CD4-positive, alpha-beta T cell treated with Interleukin-15 for 4 hours (primary cell): ENCODE results near the gene RNU4-1.

Experiments
- DNase-seq: peaks from one replicate; pipeline ENCODE4 v3.0.0-alpha.2; 2020; ENCODE audit warnings: low spot score

Gene RNU4-1

DNA sequence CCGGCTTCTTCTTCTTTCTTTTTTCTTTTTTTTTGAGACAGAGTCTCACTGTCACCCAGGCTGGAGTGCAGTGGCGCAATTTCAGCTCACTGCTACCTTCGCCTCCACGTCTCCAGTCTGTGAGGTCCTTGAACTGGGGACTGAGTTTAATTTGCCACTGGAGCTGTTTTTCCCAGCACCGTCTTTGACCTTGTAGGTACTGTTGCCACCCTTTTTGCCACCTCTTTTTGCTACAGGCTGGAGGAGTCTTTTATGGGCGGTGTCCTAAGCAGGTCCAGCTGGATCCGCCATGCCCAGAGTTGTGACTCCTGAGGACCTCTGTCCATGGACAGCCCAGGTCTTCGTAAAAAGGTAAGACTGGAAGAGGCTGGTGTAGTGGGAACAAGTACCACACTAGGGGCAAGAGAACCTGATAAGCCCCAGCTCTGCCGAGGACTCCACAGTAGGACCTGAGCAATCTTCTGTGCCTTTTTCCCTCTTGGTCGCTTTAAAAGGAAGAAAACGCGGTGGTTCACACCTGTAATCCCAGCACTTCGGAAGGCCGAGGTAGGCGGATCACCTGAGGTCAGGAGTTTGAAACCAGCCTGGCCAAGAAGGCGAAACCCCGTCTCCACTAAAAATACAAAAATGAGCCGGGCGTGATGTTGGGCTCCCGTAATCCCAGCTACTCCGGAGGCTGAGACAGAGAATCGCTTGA is 2.3 kb downstream of the RNU4-1 start:
- peak; percentile 3 for DNase-seq

- no peak for DNase-seq
These were observed 5.5 kb downstream of the RNU4-1 start for GRCh38 chr12:120287491-120287890.

DNA sequence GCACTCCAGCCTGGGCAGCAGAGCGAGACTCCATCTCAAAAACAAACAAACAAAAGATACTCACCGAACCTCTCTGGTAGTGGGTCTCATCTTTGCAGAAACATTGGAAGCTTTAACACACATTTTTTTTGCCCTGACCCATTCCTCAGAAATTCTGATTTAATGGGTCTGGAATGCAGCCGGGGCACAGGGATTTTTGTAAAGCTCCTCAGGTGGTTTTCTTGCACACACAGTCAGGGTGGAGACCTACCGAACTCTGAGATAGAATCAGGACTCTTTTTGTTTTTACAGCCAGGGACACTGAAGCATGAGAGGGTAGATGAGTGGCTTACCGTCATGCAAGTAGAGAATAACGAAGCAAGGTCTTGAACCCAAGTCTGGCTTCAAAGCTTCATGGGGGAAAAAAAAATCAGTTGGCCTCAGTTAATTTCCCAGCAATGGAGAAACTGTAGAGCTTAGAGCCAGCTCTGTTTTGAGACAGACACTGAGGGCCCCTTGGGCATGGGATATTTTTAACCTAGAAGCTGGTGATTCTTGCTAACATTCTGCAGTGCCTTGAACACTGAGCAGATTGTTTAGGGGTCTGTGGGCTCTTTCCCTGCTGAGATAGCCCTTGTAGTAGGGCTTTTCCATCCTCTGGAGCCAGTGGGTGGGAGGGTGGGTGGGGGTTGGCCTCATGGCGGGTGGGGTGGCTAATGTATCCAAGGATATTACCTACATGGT is 6.1 kb downstream of the RNU4-1 start:
- DNase-seq = no peak

GRCh38 chr12:120284381-120284780 is 8.7 kb downstream of the RNU4-1 start:
- DNase-seq = no peak

- DNase-seq = no peak
These were observed 9.7 kb downstream of the RNU4-1 start for GRCh38 chr12:120283318-120283717.

DNA sequence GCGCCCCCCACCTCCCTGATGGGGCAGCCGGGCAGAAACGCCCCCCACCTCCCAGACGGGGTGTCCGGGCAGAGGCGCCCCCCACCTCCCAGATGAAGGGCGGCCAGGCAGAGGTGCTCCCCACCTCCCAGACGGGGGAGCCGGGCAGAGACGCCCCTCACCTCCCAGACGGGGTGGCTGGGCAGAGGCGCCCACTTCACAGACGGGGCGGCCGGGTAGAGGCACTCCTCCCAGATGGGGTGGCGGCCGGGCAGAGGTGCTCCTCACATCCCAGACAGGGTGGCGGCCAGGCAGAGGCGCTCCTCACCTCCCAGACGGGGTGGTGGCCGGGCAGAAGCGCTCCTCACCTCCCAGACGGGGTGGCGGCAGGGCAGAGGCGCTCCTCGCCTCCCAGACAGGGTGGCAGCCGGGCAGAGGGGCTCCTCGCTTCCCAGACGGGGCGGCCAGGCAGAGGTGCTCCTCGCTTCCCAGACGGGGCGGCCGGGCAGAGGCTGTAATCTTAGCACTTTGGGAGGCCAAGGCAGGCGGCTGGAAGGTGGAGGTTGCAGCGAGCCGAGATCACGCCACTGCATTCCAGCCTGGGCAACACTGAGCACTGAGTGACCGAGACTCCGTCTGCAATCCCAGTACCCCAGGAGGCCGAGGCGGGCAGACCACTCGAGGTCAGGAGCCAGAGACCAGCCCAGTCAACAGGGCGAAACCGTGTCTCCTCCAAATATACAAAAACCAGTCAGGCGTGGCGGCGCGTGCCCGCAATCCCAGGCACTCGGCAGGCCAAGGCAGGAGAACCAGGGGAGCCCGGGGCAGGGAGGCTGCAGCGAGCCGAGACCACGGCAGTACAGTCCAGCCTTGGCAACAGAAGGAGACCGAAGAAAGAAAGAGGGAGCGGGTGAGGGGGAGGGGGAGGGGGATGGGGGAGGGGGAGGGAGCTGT is 14.6 kb downstream of the RNU4-1 start:
- no peak for DNase-seq

DNA sequence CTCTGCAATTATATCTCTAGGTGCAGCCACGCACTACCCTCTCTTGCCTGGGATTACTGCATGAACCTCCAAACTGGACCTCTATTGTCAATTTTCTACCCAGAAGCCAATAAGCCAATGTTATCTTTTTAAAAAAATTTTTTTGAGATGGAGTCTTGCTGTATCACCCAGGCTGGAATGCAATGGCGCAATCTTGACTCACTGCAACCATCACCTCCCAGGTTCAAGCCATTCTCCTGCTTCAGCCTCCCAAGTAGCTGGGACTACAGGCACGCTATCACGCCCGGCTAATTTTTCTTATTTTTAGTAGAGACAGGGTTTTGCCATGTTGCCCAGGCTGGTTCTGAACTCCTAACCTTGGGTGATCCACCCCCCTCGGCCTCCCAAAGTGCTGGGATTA is 16.3 kb downstream of the RNU4-1 start:
- no peak for DNase-seq

- DNase-seq = no peak
These were observed 25.3 kb downstream of the RNU4-1 start for GRCh38 chr12:120267736-120268135.

- DNase-seq = no peak
These were observed 26.7 kb downstream of the RNU4-1 start for GRCh38 chr12:120266180-120266870.

DNA sequence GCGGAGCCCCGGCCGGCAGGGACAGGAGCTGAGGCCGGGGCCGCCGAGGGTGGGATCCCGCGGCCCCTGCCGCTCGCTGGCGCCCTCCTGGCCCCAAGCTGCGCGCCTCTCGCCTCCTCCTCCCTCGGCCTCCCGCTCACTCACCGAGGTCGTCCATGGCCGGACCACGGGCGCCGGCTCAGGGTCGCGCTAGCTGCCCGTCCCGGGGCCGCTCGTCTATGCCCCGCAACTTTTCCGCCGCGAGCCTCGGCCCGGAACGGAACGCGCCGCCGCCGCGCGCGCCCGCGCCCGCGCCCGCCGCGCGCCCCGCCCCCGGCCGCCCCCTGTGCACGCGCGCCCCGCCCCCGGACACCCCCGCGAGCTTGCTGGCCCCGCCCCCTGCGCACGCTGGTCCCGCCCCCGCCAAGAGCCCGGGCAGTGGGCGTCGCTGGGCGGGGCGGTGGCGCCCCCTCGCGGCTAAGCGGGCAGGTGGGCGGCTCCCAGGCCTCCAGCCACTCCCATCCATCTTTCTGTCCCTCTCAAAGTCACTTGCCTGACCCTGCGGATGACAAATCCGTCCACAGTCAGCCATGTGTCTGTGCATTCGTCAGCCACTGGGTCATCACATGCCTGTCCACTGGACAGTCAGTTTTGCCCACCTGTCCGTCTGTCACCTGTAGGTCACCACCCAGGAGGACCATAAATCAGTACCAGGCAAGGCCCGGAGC is 27.4 kb downstream of the RNU4-1 start, which contains the start of gene PXN:
TSS of gene PXN (minus strand) at position 258 of the 707 bp plus-strand sequence. CDS start at position 157, 101 bp downstream.
- peak; percentile 89 for DNase-seq

DNA sequence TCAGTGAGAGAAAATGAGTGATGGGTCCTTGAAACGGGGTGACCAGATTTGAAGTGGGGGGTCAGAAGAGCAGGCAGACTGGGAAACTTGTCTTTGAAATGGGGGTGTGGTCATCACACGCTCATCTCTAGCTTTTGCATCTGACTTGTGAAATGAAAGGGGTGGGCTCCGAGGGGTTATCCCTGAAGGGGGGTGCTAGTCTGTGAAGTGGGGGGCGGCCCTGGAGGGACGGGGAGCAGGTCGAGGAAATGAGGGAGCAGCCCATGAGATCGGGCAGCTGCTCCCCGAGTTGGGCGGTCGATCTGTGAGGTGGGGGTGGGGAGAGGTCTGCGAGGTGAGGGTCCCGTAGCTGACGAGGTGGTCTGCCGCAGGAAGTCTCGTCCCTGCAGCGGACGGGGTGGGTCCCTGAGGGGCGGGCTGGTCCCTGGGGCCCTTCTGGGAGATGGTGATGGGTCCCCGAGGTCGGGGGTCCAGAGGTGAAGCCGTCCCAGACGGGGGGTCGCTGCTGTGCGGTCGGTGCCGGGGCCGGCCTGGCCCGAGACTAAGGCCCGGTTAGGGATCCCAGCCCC is 28.0 kb downstream of the RNU4-1 start:
- no peak for DNase-seq

DNA sequence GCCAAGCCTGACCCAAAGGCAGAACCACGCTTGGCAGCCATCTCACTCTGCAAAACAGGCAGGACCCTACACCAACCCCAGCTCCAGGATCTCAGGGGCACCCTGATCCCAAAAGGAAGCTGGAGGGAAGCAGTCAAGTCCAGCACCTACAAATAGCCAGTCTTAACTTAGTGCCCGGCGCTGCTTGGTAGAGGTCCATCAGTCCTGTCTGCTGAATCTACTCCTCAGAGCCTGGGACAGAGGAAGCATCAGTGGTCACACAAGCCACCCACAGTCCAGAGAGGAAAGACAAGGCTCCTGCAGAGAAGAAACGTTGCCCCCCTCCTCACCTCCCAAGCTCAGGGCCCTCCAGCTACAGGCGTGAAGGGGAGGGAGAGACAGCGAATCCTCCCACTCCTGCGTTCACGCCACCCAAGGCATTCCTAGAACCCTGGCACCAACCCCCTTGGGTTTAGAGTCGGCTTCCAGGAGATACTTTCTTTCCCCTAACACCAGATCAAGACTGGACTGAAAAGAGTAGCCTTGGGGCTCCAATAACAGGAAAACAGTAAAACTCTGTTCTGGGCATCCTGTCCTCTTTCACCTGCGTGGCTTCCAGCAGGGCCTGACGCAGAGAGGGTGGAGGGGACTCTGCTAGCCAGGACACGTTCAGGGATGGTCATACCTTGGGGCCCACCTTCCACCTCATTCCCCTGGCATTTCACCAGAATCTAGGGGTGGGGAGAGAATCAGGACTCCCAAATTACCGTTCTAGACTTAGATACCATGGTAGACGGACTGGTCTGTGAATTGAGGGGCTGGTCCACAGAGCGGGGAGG is 28.7 kb downstream of the RNU4-1 start:
- DNase-seq = no peak

GRCh38 chr12:120263748-120264085 is 29.3 kb downstream of the RNU4-1 start:
- no peak for DNase-seq

DNA sequence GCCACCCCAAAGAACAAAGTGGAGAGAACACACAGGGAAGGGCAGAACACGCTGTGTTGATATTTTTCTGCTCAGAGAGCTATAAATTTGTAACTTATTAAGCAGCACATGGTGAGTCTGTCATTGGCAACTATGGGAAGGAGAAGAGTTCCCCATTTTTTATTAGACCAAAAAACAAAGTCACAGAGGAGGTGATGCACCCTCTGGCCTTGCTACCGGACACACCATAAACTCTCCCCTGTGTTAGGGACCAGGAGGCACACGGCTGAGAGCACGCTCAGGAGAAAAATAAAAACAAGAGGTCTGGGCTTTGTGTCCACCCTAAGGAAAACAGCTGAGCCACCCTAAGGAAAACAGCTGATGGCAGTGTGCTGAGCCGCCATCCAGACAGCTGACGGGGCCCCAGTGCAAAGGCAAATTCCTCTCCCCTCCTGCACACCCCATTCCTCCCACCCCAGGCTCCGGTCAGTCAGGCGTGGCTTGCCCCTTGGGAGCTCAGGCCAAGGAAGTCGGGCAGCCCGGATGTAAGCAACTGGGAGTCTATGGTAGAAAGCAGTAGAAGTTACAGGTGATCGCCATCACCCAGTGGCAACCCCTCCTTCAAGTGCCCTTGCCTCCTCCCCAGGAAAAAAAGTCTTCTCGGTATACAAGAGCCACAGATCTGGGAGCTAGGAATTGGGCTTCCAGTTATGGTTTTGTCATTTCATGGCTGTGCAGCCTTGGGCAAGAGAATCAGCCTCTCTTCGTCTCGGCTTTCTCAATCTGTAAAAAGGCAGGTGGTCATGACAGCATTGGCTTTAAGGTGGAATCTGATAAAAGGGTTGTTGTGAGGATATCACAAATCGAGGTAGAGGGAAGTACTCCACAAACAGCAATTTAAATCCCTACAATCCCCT is 29.9 kb downstream of the RNU4-1 start:
- no peak for DNase-seq

DNA sequence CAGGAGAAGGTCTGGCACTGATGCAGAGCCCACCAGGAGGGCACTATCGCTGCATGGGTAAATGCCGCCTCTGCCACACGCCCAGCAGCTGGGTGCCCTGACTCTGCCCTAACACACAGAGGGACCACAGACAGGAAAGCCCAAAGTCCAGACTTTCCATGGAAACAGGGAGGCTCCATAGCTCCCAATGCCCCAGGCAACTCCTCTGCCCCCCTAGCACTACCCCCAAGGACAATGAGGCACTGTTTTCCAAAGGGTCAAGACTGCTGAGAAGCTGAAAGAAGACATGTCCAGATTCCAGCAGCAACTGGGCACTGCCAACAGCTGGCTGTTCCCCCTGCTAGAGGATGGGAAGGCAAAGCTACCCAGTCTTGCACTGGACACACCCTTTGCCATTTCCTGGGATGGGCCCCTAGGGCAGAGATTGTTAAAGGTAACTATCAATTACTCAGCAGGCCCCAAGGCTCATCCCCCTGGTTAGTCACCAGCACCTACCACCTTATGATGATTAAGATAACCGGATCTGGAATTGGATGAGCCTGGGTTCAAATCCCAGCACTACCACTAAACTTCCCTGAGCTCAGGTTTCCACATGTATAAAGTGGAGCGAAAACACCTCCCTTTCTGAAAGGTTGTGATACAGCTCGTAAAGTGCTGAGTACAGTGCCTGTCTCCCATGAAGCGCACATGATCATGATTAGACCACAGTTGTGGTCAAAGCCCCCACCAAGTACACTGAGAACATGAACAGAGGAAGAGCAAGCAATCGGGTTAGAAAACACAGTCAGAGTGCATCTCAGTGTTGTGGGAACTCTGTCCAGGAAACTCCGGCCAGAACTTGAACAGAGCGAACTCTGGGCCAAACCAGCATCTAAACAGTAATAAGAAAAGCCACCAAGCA is 30.8 kb downstream of the RNU4-1 start:
- DNase-seq = peak; percentile 44

DNA sequence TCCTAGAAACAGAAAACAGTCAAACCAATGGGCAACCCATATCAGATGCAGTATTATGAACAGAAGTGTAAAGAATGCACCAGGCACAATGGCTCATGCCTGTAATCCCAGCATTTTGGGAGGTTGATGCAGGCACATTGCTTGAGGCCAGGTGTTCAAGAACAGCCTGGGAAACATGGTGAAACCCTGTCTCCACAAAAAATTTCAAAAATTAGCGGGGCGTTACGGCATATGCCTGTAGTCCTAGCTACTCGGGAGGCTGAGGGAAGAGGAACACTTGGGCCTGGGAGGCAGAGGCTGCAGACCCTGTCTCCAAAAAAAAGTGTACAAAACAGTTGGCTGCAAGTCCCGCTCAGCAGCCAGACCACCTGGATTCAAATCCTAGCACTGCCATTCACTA is 32.4 kb downstream of the RNU4-1 start:
- no peak for DNase-seq

DNA sequence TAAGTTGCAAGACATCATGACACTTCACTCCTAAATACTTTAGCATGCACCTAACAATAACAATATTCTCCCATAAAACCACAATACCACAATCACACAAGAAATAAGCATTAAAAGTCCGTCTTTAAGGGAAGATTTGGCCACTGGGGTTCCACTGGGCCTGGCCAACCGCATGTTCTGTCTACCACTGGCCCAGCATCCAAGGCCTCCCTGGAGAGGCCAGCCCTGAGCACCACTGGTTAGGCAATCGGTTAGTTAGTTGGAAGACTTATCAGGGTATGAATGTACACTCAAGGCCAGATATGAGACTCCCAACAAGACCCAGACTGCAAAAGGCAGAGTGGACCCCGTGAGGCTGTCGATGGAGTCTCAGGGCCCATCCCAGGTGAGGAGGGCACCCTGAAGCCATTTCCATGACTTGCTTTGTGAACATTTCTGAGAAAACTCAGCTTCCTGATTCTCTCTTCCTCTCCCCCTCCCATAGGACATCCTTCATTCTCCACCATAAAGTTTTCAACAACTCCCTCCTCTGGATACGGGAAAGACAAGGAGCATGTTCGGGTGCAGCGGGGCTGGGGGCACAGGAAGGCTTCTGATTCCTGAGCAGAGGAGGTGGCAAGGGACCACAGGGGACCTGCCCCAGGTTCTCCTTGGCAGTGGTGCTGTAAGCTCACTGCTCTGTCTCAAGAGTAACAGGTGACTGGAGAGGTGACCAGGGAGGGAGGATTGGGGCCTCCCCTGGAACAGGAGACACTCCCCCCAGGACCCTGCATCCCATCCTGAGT is 33.4 kb downstream of the RNU4-1 start:
- DNase-seq = no peak
